AG09309 (cell line): ENCODE measurements around the gene ZNF783.

Source experiments
- DNase-seq: peaks from one replicate; pipeline ENCODE4 v3.0.0-alpha.2; 2010; ENCODE audit warnings: low read depth
- H3K4me3 ChIP-seq: 2 replicates; pipeline ENCODE4 v1.5.1; 2011; ENCODE audit warnings: mild to moderate bottlenecking, low read depth, low read length, moderate library complexity; ENCODE audit not compliant: control insufficient read depth
- CTCF ChIP-seq: IDR thresholded peaks from 2 replicates; pipeline ENCODE4 v1.5.1; 2011; ENCODE audit warnings: mild to moderate bottlenecking, low read depth, low read length, inconsistent platforms; ENCODE audit not compliant: insufficient read depth, control insufficient read depth; ENCODE audit errors: missing control alignments

Gene ZNF783

GRCh38 chr7:149280661-149281507 lies 18.9 kb downstream of the ZNF783 start:
- DNase-seq: no peak
- no peak overlapping the region for H3K4me3 ChIP-seq
- TF ChIP-seq CTCF: no peak

GRCh38 chr7:149281508-149282330 lies 19.7 kb downstream of the ZNF783 start:
- no peak for TF ChIP-seq CTCF
- no peak overlapping the region for H3K4me3 ChIP-seq
- no peak for DNase-seq

- no peak overlapping the region for H3K4me3 ChIP-seq
- TF ChIP-seq CTCF: no peak
Measured at GRCh38 chr7:149282331-149282655, 20.3 kb downstream of the ZNF783 start.

GRCh38 chr7:149283321-149283720 lies 21.3 kb downstream of the ZNF783 start:
- no peak overlapping the region for H3K4me3 ChIP-seq
- no peak for TF ChIP-seq CTCF
- no peak for DNase-seq

More at GRCh38 chr7:149282331-149282655, 20.3 kb downstream of the ZNF783 start:
- no peak for DNase-seq

- H3K4me3 ChIP-seq: no peak overlapping the region
- no peak for DNase-seq
- no peak for TF ChIP-seq CTCF
Measured at GRCh38 chr7:149284343-149284742, 22.3 kb downstream of the ZNF783 start.

- peak; percentile 37 for DNase-seq
- peak overlapping the region; percentile 56 for H3K4me3 ChIP-seq
- TF ChIP-seq CTCF: no peak
Measured at GRCh38 chr7:149284850-149285585, 23.0 kb downstream of the ZNF783 start.
